LNCaP clone FGC (cell line): ENCODE data around the gene UST.

ENCODE experiments used
- DNase-seq: peaks from one replicate; pipeline ENCODE4 v3.0.0-alpha.2; 2011; ENCODE audit warnings: low read depth
- H3K4me3 ChIP-seq: 2 replicates; pipeline ENCODE4 v1.5.1; 2011; ENCODE audit warnings: mild to moderate bottlenecking, low read depth, low read length, control low read depth
- TF ChIP-seq, protein P1 (sequence below): IDR thresholded peaks from 2 replicates; pipeline ENCODE4 v1.5.1; 2012; ENCODE audit warnings: mild to moderate bottlenecking; ENCODE audit not compliant: control insufficient read depth, insufficient read depth; ENCODE audit errors: extremely low read depth

UST gene

DNA sequence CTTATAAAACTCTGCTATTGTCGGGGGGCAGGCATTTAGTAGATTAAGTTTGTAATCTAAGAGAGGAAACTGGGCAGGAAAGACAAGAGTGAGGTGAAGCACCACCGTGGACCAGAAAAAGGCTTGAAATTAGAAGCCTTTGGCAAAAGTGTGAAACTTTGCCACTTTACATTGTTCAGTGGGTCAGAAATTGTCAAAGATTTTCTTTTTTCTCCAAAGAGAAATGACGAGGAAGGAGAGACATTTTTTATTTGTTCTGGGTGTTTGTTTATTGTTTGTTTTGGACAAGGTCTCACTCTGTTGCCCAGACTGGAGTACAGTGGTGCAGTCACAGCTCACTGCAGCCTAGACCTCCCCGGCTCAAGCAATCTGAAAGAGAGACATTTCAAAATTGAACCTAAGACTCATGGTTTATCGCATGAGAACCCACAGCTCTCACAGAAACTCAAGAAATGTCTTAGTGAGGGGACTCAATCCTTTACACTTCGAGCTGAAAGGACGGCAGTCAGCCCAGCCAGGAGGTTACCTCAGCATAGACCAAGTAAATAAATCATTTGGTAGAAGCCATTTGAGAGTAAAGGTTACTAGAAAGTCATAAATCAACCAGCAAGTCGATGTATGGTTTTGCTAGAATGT, 307.8 kb downstream of the UST start:
- H3K4me3 ChIP-seq, result no peak overlapping the region
- DNase-seq, result no peak
- TF ChIP-seq, protein P1, sequence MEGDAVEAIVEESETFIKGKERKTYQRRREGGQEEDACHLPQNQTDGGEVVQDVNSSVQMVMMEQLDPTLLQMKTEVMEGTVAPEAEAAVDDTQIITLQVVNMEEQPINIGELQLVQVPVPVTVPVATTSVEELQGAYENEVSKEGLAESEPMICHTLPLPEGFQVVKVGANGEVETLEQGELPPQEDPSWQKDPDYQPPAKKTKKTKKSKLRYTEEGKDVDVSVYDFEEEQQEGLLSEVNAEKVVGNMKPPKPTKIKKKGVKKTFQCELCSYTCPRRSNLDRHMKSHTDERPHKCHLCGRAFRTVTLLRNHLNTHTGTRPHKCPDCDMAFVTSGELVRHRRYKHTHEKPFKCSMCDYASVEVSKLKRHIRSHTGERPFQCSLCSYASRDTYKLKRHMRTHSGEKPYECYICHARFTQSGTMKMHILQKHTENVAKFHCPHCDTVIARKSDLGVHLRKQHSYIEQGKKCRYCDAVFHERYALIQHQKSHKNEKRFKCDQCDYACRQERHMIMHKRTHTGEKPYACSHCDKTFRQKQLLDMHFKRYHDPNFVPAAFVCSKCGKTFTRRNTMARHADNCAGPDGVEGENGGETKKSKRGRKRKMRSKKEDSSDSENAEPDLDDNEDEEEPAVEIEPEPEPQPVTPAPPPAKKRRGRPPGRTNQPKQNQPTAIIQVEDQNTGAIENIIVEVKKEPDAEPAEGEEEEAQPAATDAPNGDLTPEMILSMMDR, result no peak

DNA sequence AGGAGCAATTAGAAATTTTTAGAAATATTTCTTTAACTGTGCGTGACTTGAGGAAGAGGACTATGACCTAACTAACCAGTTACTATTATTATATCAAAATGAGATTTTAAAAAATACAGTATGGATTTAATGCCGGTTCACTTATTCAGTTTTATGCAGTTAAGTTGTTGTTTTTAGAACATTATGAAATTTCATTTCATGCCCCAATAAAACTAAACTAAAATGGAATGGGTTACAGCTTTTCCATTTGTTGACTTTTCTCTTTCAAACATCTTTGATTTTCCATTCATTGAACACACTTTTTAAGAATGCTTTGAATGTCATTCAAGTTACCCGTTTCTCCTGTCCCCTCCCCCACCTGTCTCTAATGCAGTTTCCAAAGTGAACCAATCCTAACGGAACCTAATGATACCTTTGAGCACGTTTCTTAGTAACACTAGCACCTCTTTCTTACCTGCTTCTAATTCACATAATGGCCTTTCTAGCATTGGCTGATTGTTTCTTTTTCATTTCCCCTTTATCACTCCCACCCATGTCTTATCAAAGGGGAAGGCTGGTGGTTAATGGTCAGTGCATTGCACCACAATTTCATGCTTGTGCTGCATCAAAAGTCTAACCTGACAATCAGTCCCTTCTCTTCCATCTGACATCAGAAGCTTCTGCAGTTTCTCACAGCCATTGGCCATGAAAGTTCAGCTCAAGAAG, 308.5 kb downstream of the UST start:
- TF ChIP-seq, protein P1, result no peak
- no peak for DNase-seq
- H3K4me3 ChIP-seq, result no peak overlapping the region

DNA sequence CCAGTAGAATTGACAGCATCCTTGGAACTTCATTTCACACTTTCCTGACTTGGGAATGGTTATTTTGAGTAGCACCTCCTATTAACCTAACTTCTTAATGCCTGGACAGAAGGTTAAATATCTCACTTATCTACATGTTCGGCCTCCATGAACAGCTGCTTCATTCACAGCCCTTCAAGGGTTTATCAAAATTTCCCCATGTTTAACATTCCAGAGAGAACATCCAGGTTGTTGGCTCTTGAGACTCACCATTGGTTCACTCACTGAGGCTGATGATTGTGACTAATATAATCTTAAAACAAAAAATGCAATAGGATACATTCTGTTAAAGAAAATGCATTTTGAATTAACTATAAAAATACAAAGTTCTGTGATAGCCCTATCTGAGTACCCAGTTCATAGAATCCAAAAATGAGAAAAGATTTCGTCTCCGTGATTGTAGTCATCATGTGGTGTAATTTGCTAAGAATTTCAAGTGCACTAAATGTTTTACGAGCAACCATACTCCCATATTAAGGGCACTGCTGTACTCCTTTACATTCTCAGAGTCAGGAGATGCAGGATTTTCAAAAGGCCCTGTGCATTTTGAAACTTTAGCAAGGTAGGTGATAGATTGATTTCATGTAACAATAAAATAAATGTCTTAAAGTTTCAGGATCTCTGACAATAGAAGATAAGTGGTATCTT, 310.1 kb downstream of the UST start:
- H3K4me3 ChIP-seq, result no peak overlapping the region
- TF ChIP-seq, protein P1, result no peak
- DNase-seq, result no peak

GRCh38 chr6:149057464-149057840, 310.6 kb downstream of the UST start:
- H3K4me3 ChIP-seq, result no peak overlapping the region
- TF ChIP-seq, protein P1, result no peak
- DNase-seq, result peak; percentile 81

- TF ChIP-seq, protein P1, result no peak
- no peak overlapping the region for H3K4me3 ChIP-seq
These were observed 312.7 kb downstream of the UST start for GRCh38 chr6:149059557-149059956.

DNA sequence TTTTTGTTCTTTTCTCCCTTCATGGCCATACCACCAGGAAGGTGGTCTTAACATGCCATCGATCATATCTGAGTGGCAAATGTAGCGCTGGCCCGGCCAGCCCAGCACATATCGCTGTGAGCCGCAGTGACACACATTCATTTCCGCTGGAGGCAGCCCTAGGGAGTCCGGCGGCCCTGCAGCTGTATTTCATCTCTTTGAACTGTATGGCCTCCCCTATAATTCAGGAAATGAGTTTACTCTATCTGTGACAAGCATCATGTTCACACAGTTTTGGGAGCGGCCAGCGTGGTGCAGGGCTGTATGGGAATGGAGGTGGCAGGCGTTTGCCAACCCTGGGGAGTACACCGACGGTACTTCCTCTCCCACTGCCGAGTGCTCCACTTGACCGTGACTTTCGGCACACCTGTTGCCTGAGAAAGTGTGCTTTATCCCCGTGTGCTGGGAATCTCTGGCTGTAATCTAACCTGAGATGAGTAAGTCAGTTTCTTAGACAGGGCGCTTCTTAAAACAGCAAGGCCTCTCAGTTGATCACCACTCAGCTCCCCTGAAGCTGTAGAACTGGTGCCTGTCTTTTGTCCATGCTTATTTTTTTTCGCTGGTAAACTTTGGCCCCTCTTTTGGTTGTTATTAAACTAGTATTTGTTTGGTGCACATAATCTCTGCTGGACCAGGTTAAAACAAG, 313.6 kb downstream of the UST start:
- TF ChIP-seq, protein P1, result no peak
- no peak for DNase-seq
- H3K4me3 ChIP-seq, result no peak overlapping the region

More at GRCh38 chr6:149059557-149059956, 312.7 kb downstream of the UST start:
- DNase-seq, result no peak
